ENCODE results near the gene ITGBL1.

Gene ITGBL1

DNA sequence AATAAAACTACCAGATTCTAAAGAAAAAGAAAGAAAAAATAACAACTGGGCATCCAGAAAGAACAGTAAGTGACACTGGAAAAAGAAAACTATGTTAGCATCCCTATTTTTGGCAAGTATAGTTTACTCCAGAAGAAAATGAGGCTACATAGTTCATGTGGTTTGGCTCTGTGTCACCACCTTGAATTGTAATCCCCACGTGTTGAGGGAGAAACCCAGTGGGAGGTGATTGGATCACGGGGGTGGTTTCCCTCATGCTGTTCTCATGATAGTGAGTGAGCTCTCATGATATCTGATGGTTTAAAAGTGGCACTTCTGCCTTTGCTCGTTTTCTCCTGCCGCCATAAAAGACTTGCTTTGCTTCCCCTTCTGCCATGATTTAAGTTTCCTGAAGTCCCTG, 76.9 kb downstream of the ITGBL1 start:
- Histone ChIP-seq H3K4me2 (ENCODE audit: low read depth, low read length, poor library complexity, severe bottlenecking) (no peak overlapping the region), H3K79me2 (ENCODE audit: insufficient read depth, low read length) (no peaks in the 10 kb centered on the region), H3K27ac (ENCODE audit: low read depth, low read length) (no peak overlapping the region), H3F3A (ENCODE audit: insufficient read depth) (no peaks in the 10 kb centered on the region), H3K4me3 (ENCODE audit: insufficient read depth, low read length, poor library complexity, severe bottlenecking) (no peak overlapping the region), H3K36me3 (ENCODE audit: low read length) (no peaks in the 10 kb centered on the region), H3K9ac (ENCODE audit: low read length) (no peak overlapping the region), H2AFZ (ENCODE audit: low read depth, low read length, severe bottlenecking) (no peak overlapping the region), H3K9me3 (ENCODE audit: insufficient read depth, low read length) (no peaks in the 10 kb centered on the region), H3K9me2 (replicated peaks; ENCODE audit: insufficient read depth, low read length) (no peaks in the 10 kb centered on the region), H3K27me3 (ENCODE audit: low read length) (no peaks in the 10 kb centered on the region), H4K20me1 (ENCODE audit: low read depth, low read length) (no peaks in the 10 kb centered on the region)
- TF ChIP-seq EZH2phosphoT487 (conservative IDR thresholded peaks at IDR 0.05; ENCODE audit: low read length): no peak
- TF ChIP-seq, protein P1, sequence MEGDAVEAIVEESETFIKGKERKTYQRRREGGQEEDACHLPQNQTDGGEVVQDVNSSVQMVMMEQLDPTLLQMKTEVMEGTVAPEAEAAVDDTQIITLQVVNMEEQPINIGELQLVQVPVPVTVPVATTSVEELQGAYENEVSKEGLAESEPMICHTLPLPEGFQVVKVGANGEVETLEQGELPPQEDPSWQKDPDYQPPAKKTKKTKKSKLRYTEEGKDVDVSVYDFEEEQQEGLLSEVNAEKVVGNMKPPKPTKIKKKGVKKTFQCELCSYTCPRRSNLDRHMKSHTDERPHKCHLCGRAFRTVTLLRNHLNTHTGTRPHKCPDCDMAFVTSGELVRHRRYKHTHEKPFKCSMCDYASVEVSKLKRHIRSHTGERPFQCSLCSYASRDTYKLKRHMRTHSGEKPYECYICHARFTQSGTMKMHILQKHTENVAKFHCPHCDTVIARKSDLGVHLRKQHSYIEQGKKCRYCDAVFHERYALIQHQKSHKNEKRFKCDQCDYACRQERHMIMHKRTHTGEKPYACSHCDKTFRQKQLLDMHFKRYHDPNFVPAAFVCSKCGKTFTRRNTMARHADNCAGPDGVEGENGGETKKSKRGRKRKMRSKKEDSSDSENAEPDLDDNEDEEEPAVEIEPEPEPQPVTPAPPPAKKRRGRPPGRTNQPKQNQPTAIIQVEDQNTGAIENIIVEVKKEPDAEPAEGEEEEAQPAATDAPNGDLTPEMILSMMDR (IDR thresholded peaks at IDR 0.05; ENCODE audit: insufficient read depth, low read length, poor library complexity, severe bottlenecking): no peak

DNA sequence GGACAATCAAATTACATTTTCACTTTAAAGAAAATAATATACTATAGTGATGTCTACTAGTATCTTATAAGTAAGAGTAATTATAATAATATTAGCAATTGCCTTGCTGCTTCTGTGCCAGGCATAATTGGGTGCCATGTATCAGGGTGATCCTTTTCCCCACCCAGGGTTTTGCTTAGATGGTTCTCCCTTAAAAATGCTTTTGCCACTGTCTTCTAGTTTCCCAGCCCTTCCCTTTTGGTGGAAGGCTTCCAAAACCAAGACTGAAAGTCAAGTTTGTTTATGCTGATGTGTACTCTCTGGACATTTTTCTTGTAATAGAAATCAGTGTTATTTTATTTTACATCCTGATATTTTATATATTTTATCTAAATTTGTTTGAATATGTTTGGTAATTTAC, 77.8 kb downstream of the ITGBL1 start:
- Histone ChIP-seq H3K9me2 (replicated peaks; ENCODE audit: insufficient read depth, low read length) (no peaks in the 10 kb centered on the region), H3K9me3 (ENCODE audit: insufficient read depth, low read length) (no peaks in the 10 kb centered on the region), H3K27me3 (ENCODE audit: low read length) (no peaks in the 10 kb centered on the region), H3K27ac (ENCODE audit: low read depth, low read length) (no peak overlapping the region), H2AFZ (ENCODE audit: low read depth, low read length, severe bottlenecking) (no peak overlapping the region), H3K9ac (ENCODE audit: low read length) (no peak overlapping the region), H3K79me2 (ENCODE audit: insufficient read depth, low read length) (no peaks in the 10 kb centered on the region), H3K4me3 (ENCODE audit: insufficient read depth, low read length, poor library complexity, severe bottlenecking) (no peak overlapping the region), H3K4me2 (ENCODE audit: low read depth, low read length, poor library complexity, severe bottlenecking) (no peak overlapping the region), H3F3A (ENCODE audit: insufficient read depth) (no peaks in the 10 kb centered on the region), H3K36me3 (ENCODE audit: low read length) (no peaks in the 10 kb centered on the region), H4K20me1 (ENCODE audit: low read depth, low read length) (no peaks in the 10 kb centered on the region)
- no peak for TF ChIP-seq EZH2phosphoT487 (conservative IDR thresholded peaks at IDR 0.05; ENCODE audit: low read length)
- TF ChIP-seq, protein P1 (IDR thresholded peaks at IDR 0.05; ENCODE audit: insufficient read depth, low read length, poor library complexity, severe bottlenecking): no peak

DNA sequence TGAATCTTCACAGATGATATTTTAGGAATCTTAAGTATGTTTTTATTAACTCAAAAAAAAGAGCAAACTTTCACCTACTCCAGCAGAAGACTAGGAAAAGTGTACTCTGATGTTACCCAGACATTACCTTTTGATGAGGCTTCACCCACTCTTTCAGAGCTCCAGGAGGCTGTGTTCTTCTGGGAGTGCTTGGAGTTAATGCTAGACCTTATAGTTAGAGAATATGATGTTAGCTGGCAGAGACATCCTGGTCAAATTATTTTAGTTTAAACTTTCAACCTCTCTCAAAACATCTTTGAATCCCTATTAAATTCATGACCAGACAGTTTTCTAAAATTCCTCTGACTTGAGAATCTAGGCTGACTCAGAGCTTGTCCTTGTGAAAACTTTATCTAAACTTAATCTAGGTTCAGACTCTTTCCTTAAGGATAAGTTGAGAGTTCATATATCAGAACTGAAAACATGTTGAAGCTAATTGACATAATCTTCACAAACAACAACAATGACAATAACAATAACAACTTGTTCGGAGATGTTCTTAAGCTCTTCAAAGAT, 82.8 kb downstream of the ITGBL1 start:
- Histone ChIP-seq H4K20me1 (ENCODE audit: low read depth, low read length) (no peaks in the 10 kb centered on the region), H3K4me2 (ENCODE audit: low read depth, low read length, poor library complexity, severe bottlenecking) (no peak overlapping the region), H3K36me3 (ENCODE audit: low read length) (no peaks in the 10 kb centered on the region), H2AFZ (ENCODE audit: low read depth, low read length, severe bottlenecking) (no peak overlapping the region), H3K9me2 (replicated peaks; ENCODE audit: insufficient read depth, low read length) (no peaks in the 10 kb centered on the region), H3K9me3 (ENCODE audit: insufficient read depth, low read length) (no peaks in the 10 kb centered on the region), H3K4me3 (ENCODE audit: insufficient read depth, low read length, poor library complexity, severe bottlenecking) (no peak overlapping the region), H3K79me2 (ENCODE audit: insufficient read depth, low read length) (no peaks in the 10 kb centered on the region), H3K9ac (ENCODE audit: low read length) (no peak overlapping the region), H3F3A (ENCODE audit: insufficient read depth) (no peaks in the 10 kb centered on the region), H3K27me3 (ENCODE audit: low read length) (no peaks in the 10 kb centered on the region), H3K27ac (ENCODE audit: low read depth, low read length) (no peak overlapping the region)
- TF ChIP-seq EZH2phosphoT487 (conservative IDR thresholded peaks at IDR 0.05; ENCODE audit: low read length): no peak
- TF ChIP-seq, protein P1 (IDR thresholded peaks at IDR 0.05; ENCODE audit: insufficient read depth, low read length, poor library complexity, severe bottlenecking): no peak
